Endodermal cell (in vitro differentiated cells): ENCODE measurements around the gene APOBEC3H. TPM values are rescaled to one million over a fixed set of nuclear protein-coding genes. Genes with fewer than 3 reads are reported as not detected.

Experiments used
- DNase-seq: peaks from one replicate; pipeline ENCODE4 v3.0.0-alpha.2; 2017
- H3K27ac ChIP-seq: 2 replicates; pipeline ENCODE4 v1.5.1; 2013; ENCODE audit warnings: mild to moderate bottlenecking, low read depth, low read length, moderate library complexity
- H3K27me3 ChIP-seq: 2 replicates; pipeline ENCODE4 v1.6.1; 2013; ENCODE audit warnings: mild to moderate bottlenecking, low read length, moderate library complexity; ENCODE audit not compliant: insufficient read depth, control insufficient read depth, poor library complexity, severe bottlenecking
- H3K36me3 ChIP-seq: 2 replicates; pipeline ENCODE4 v1.7.0; 2013; ENCODE audit warnings: mild to moderate bottlenecking, low read length, moderate library complexity; ENCODE audit not compliant: control insufficient read depth, insufficient read depth
- H3K4me1 ChIP-seq: one replicate; pipeline ENCODE4 v1.7.0; 2013; ENCODE audit warnings: low read length; ENCODE audit not compliant: control insufficient read depth, insufficient read depth
- H3K4me3 ChIP-seq: 2 replicates; pipeline ENCODE4 v1.5.1; 2013; ENCODE audit warnings: mild to moderate bottlenecking, low read length, moderate library complexity
- H3K9ac ChIP-seq: 2 replicates; pipeline ENCODE4 v1.6.1; 2013; ENCODE audit warnings: mild to moderate bottlenecking, low read length, moderate library complexity; ENCODE audit not compliant: poor library complexity, severe bottlenecking; ENCODE audit errors: extremely low read depth
- H3K9me3 ChIP-seq: 2 replicates; pipeline ENCODE4 v1.6.1; 2013; ENCODE audit warnings: mild to moderate bottlenecking, low read length, moderate library complexity; ENCODE audit not compliant: control insufficient read depth
- H3K27ac Mint-ChIP-seq: 2 replicates; pipeline ENCODE4 v1.8.0; 2020; ENCODE audit warnings: mixed read lengths
- H3K27me3 Mint-ChIP-seq: 2 replicates; pipeline ENCODE4 v1.8.0; 2021; ENCODE audit warnings: mild to moderate bottlenecking, mixed read lengths; ENCODE audit not compliant: insufficient read depth
- H3K36me3 Mint-ChIP-seq: 2 replicates; pipeline ENCODE4 v1.8.0; 2020; ENCODE audit warnings: low read depth, mixed read lengths
- H3K4me1 Mint-ChIP-seq: 2 replicates; pipeline ENCODE4 v1.8.0; 2020; ENCODE audit warnings: mixed read lengths
- H3K4me3 Mint-ChIP-seq: 2 replicates; pipeline ENCODE4 v1.8.0; 2020; ENCODE audit warnings: mild to moderate bottlenecking, moderate library complexity, mixed read lengths
- H3K9me3 Mint-ChIP-seq: 2 replicates; pipeline ENCODE4 v1.8.0; 2020; ENCODE audit warnings: mild to moderate bottlenecking, mixed read lengths
- CTCF ChIP-seq: fragments of 200-600 bp; sonication (generic); conservative IDR thresholded peaks from 2 replicates; pipeline ENCODE4 v1.5.0; 2021; ENCODE audit warnings: antibody characterized with exemption, mild to moderate bottlenecking
- WGBS, 2 experiments: methylation state at CpG; one replicate each; pipeline versions ENCODE4 v1.1.5 to v1.1.7; 2013; ENCODE audit warnings: missing lambda C conversion rate in 2 of 2, mixed read lengths in 1 of 2; ENCODE audit not compliant: insufficient coverage in 1 of 2, insufficient read length in 1 of 2; 5-methylcytosine and 5-hydroxymethylcytosine counted together
- total RNA-seq, 2 donors: library from RNA; stranded (reverse); fragmentation: NEBNext Ultra II Directional in 1 of 2; extraction: Animal tissue kit (Norgen Biotek cat#: 25700) in 1 of 2; gene quantifications; 2 replicates in 1 of 2; 3 replicates in 1 of 2; pipeline ENCODE4 v1.2.1, GENCODE V29; 2021

Gene APOBEC3H
- total RNA-seq, 2 donors from 2014 or later = not detected

GRCh38 chr22:39151329-39151975 lies 54.4 kb downstream of the APOBEC3H start:
- peaks cover 14% of the 10 kb centered on the region for H3K4me1 Mint-ChIP-seq
- TF ChIP-seq CTCF = no peak
- Histone ChIP-seq H3K4me3 (peak overlapping the region; percentile 74), H3K9ac (no peak overlapping the region), H3K27ac (no peak overlapping the region), H3K36me3 (no peaks in the 10 kb centered on the region), H3K27me3 (peaks cover 25% of the 10 kb centered on the region), H3K4me1 (peaks cover 18% of the 10 kb centered on the region), H3K9me3 (no peaks in the 10 kb centered on the region)
- H3K4me3 Mint-ChIP-seq = peak overlapping the region; percentile 67
- no peaks in the 10 kb centered on the region for H3K9me3 Mint-ChIP-seq
- no peak overlapping the region for H3K27ac Mint-ChIP-seq
- H3K27me3 Mint-ChIP-seq = peaks cover 28% of the 10 kb centered on the region
- WGBS, 2 experiments = 89% methylated on average over 6 to 14 of the region's 16 CpGs
- H3K36me3 Mint-ChIP-seq = no peaks in the 10 kb centered on the region
- peak; percentile 48 for DNase-seq

GRCh38 chr22:39152024-39152510 lies 55.0 kb downstream of the APOBEC3H start:
- Histone ChIP-seq H3K9ac (no peak overlapping the region), H3K4me1 (peaks cover 15% of the 10 kb centered on the region), H3K4me3 (peak overlapping the region; percentile 74), H3K9me3 (no peaks in the 10 kb centered on the region), H3K27me3 (peaks cover 25% of the 10 kb centered on the region), H3K27ac (no peak overlapping the region), H3K36me3 (no peaks in the 10 kb centered on the region)
- no peaks in the 10 kb centered on the region for H3K9me3 Mint-ChIP-seq
- no peak for TF ChIP-seq CTCF
- no peak for DNase-seq
- peaks cover 28% of the 10 kb centered on the region for H3K27me3 Mint-ChIP-seq
- H3K27ac Mint-ChIP-seq = no peak overlapping the region
- H3K36me3 Mint-ChIP-seq = no peaks in the 10 kb centered on the region
- H3K4me1 Mint-ChIP-seq = peaks cover 10% of the 10 kb centered on the region
- 20 to 22% methylated on average over 7 to 44 of the region's 44 CpGs for WGBS, 2 experiments
- H3K4me3 Mint-ChIP-seq = peak overlapping the region; percentile 67

GRCh38 chr22:39152511-39153219 lies 55.6 kb downstream of the APOBEC3H start, which contains the start of gene CBX7:
CBX7 (minus strand) TSS chr22:39152680; CDS start chr22:39152444, 236 bp downstream.
- H3K27me3 Mint-ChIP-seq = peaks cover 28% of the 10 kb centered on the region
- no peaks in the 10 kb centered on the region for H3K36me3 ChIP-seq
- peaks cover 10% of the 10 kb centered on the region for H3K4me1 ChIP-seq
- peaks cover 8% of the 10 kb centered on the region for H3K4me1 Mint-ChIP-seq
- no peak within 1 kb of the TSS for H3K27ac ChIP-seq
- peak within 1 kb of the TSS; percentile 83 for H3K27ac Mint-ChIP-seq
- H3K27me3 ChIP-seq = peaks cover 25% of the 10 kb centered on the region
- TF ChIP-seq CTCF = no peak
- WGBS, 2 experiments = 1% methylated on average over 19 to 98 of the region's 98 CpGs
- H3K9ac ChIP-seq = peak within 1 kb of the TSS; percentile 48
- H3K4me3 Mint-ChIP-seq = peak within 1 kb of the TSS; percentile 67
- H3K9me3 ChIP-seq = no peaks in the 10 kb centered on the region
- H3K4me3 ChIP-seq = peak within 1 kb of the TSS; percentile 78
- H3K9me3 Mint-ChIP-seq = no peaks in the 10 kb centered on the region
- H3K36me3 Mint-ChIP-seq = no peaks in the 10 kb centered on the region
- DNase-seq = peak; percentile 95
